Measurements from ENCODE around the gene ARL11.
"Not testable (repeated sequence)": the region's sequence is repeated elsewhere in the genome, so short reads cannot be mapped to it uniquely, and the experiment has no call there.

Gene ARL11

DNA sequence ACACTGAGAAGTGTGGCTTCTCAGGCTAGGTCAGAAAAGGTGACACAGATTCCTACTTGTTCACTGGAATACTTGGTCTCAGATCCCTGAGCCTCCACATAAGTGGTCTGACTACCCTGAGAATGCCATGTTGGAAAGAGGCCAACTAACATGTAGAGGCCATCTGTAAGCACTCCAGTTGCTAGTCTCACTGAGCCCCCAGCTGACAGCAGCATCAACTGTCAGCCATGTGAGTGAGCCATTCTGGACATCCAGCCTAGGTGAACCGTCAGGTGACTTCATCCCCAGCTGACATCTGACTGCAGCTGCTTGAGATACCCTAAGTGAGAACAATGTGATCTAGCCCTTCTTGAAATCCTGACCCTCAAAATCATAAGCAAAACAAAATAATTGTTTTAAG, 18.1 kb upstream of the ARL11 start:
- no peak overlapping the region for H3K27ac ChIP-seq (ENCODE audit: poor library complexity, severe bottlenecking)
- H3K4me1 ChIP-seq (ENCODE audit: insufficient read depth, poor library complexity, severe bottlenecking), result no peaks in the 10 kb centered on the region
- no peaks in the 10 kb centered on the region for H3K36me3 ChIP-seq (ENCODE audit: low read depth)
- no peaks in the 10 kb centered on the region for H3K9me3 ChIP-seq (ENCODE audit: severe bottlenecking)
- H3K27me3 ChIP-seq (ENCODE audit: insufficient read depth, poor library complexity, severe bottlenecking), result no peaks in the 10 kb centered on the region
- no peak for DNase-seq (ENCODE audit: low spot score)
- ATAC-seq (ENCODE audit: low read depth), result no peak
- TF ChIP-seq, protein P1, sequence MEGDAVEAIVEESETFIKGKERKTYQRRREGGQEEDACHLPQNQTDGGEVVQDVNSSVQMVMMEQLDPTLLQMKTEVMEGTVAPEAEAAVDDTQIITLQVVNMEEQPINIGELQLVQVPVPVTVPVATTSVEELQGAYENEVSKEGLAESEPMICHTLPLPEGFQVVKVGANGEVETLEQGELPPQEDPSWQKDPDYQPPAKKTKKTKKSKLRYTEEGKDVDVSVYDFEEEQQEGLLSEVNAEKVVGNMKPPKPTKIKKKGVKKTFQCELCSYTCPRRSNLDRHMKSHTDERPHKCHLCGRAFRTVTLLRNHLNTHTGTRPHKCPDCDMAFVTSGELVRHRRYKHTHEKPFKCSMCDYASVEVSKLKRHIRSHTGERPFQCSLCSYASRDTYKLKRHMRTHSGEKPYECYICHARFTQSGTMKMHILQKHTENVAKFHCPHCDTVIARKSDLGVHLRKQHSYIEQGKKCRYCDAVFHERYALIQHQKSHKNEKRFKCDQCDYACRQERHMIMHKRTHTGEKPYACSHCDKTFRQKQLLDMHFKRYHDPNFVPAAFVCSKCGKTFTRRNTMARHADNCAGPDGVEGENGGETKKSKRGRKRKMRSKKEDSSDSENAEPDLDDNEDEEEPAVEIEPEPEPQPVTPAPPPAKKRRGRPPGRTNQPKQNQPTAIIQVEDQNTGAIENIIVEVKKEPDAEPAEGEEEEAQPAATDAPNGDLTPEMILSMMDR (IDR thresholded peaks at IDR 0.05; ENCODE audit: poor library complexity, severe bottlenecking), result no peak
- H3K4me3 ChIP-seq (ENCODE audit: severe bottlenecking), result no peak overlapping the region

GRCh38 chr13:49612042-49612441, 16.3 kb upstream of the ARL11 start:
- H3K9me3 ChIP-seq (ENCODE audit: severe bottlenecking); H3K4me1 ChIP-seq (ENCODE audit: insufficient read depth, poor library complexity, severe bottlenecking); ATAC-seq (ENCODE audit: low read depth); DNase-seq (ENCODE audit: low spot score); H3K27me3 ChIP-seq (ENCODE audit: insufficient read depth, poor library complexity, severe bottlenecking); H3K4me3 ChIP-seq (ENCODE audit: severe bottlenecking); H3K36me3 ChIP-seq (ENCODE audit: low read depth); H3K27ac ChIP-seq (ENCODE audit: poor library complexity, severe bottlenecking): not testable (repeated sequence)

GRCh38 chr13:49615836-49616675, 12.3 kb upstream of the ARL11 start:
- no peak overlapping the region for H3K4me3 ChIP-seq (ENCODE audit: severe bottlenecking)
- H3K27ac ChIP-seq (ENCODE audit: poor library complexity, severe bottlenecking), result no peak overlapping the region
- no peak for DNase-seq (ENCODE audit: low spot score)
- H3K4me1 ChIP-seq (ENCODE audit: insufficient read depth, poor library complexity, severe bottlenecking), result no peaks in the 10 kb centered on the region
- TF ChIP-seq, protein P1 (IDR thresholded peaks at IDR 0.05; ENCODE audit: poor library complexity, severe bottlenecking), result no peak
- no peaks in the 10 kb centered on the region for H3K9me3 ChIP-seq (ENCODE audit: severe bottlenecking)
- no peaks in the 10 kb centered on the region for H3K27me3 ChIP-seq (ENCODE audit: insufficient read depth, poor library complexity, severe bottlenecking)
- no peaks in the 10 kb centered on the region for H3K36me3 ChIP-seq (ENCODE audit: low read depth)
- ATAC-seq (ENCODE audit: low read depth), result no peak

DNA sequence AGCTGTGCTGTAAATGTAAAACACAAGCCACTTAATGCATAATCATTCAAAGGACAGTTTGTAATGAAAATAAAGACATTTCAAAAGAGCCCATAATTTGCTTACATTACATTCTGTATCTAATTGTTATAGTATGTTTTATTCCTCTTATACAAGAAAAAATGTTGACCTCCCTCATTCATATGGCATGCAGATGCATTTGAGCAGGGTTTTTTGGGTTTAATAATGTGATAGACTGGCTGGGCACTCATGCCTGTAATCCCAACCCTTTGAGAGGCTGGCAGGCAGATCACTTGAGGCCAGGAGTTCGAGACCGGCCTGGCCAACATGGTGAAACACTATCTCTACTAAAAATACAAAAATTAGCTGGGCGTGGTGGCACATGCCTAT, 11.6 kb upstream of the ARL11 start:
- DNase-seq (ENCODE audit: low spot score), result no peak
- Histone ChIP-seq H3K27ac (ENCODE audit: poor library complexity, severe bottlenecking) (no peak overlapping the region), H3K27me3 (ENCODE audit: insufficient read depth, poor library complexity, severe bottlenecking) (no peaks in the 10 kb centered on the region), H3K9me3 (ENCODE audit: severe bottlenecking) (no peaks in the 10 kb centered on the region), H3K36me3 (ENCODE audit: low read depth) (no peaks in the 10 kb centered on the region), H3K4me1 (ENCODE audit: insufficient read depth, poor library complexity, severe bottlenecking) (no peaks in the 10 kb centered on the region), H3K4me3 (ENCODE audit: severe bottlenecking) (no peak overlapping the region)
- no peak for ATAC-seq (ENCODE audit: low read depth)
- TF ChIP-seq, protein P1 (IDR thresholded peaks at IDR 0.05; ENCODE audit: poor library complexity, severe bottlenecking), result no peak

DNA sequence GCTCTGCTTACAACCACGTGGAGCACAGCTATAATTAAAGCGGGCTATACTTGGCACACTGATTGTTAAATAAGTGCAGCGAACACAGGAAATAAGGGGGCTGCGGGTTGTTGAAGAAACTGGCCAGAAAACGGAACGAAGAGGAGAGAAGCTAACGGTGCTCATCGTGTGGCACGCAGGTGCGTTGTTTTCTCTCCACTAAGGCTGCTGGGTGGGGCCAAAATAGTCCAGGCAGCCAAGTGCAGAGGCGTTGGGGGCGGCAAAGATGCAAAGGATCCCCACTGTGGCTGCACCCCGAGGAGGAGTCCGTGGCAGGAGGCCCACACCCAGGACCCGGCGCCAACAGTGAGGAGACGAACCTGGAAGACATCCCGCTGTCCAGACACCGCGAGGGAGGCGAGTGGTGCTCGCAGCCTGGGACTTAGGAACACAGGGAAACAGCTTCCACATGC, 8.1 kb upstream of the ARL11 start:
- Histone ChIP-seq H3K27me3 (ENCODE audit: insufficient read depth, poor library complexity, severe bottlenecking) (no peaks in the 10 kb centered on the region), H3K4me3 (ENCODE audit: severe bottlenecking) (no peak overlapping the region), H3K36me3 (ENCODE audit: low read depth) (no peaks in the 10 kb centered on the region), H3K9me3 (ENCODE audit: severe bottlenecking) (no peaks in the 10 kb centered on the region), H3K27ac (ENCODE audit: poor library complexity, severe bottlenecking) (no peak overlapping the region), H3K4me1 (ENCODE audit: insufficient read depth, poor library complexity, severe bottlenecking) (no peaks in the 10 kb centered on the region)
- no peak for DNase-seq (ENCODE audit: low spot score)
- TF ChIP-seq, protein P1 (IDR thresholded peaks at IDR 0.05; ENCODE audit: poor library complexity, severe bottlenecking), result no peak
- no peak for ATAC-seq (ENCODE audit: low read depth)
